ENCODE results near the gene ABCC8.

DNA sequence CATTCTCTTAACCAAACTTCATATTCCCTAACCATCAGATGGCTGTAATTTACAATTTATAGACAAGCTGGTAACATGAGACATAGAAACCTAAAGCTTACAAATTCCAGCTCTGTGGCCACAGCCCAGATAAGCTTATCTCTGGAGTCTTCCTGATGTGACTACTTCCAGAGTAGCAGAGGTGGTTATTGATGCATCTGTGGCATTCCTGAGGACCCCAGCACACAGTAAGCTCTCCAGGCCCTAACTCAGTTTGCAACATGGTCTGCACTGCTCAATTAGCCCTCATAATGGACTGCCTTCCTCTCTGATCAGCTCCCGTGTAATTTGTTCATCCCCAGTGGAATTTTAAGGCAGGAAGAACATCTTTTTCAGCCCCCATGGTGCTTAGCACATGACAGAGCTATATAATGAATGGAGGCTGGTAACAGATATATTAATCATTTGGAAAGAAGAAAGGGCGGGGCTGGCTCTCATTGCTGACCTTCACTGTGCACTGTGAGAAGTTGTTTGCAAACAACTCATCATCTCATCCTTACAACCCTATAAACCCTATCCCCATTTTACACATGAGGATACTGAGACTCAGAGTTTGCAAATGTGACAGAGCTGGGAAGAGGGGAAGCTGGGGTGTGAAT lies 58.1 kb downstream of the ABCC8 start:
- TF ChIP-seq POLR2AphosphoS5 (IDR thresholded peaks at IDR 0.05; ENCODE audit: borderline replicate concordance, low read depth, low read length) (no peak), FOXP2 (optimal IDR thresholded peaks at IDR 0.05; ENCODE audit: control extremely low read depth, extremely low read length, insufficient read depth) (no peak)

All from SK-N-MC (cell line).